Loucy (cell line): ENCODE measurements around the gene IGFALS.

ENCODE experiments used
- CTCF ChIP-seq: fragments of 200-600 bp; sonication (generic); conservative IDR thresholded peaks from 2 replicates; pipeline ENCODE4 v1.5.1; 2014; ENCODE audit warnings: mild to moderate bottlenecking, antibody characterized with exemption, low read length
- EZH2phosphoT487 ChIP-seq: fragments of 200-600 bp; IDR thresholded peaks from 2 replicates; pipeline ENCODE4 v1.6.1; 2018; ENCODE audit warnings: antibody characterized with exemption, mild to moderate bottlenecking, moderate library complexity, borderline replicate concordance

GRCh38 chr16:1787056-1787321 is 6.5 kb downstream of the IGFALS start:
- TF ChIP-seq CTCF, result no peak
- TF ChIP-seq EZH2phosphoT487, result no peak
